Measurements from ENCODE around the gene STMND1. TPM values are rescaled to one million over a fixed set of nuclear protein-coding genes. Genes with fewer than 3 reads are reported as not detected.
A peak's percentile ranks its signal among the peaks of the same experiment; 100 is the strongest.

The STMND1 gene
- total RNA-seq, 2 experiments from 2014 or later = not detected

DNA sequence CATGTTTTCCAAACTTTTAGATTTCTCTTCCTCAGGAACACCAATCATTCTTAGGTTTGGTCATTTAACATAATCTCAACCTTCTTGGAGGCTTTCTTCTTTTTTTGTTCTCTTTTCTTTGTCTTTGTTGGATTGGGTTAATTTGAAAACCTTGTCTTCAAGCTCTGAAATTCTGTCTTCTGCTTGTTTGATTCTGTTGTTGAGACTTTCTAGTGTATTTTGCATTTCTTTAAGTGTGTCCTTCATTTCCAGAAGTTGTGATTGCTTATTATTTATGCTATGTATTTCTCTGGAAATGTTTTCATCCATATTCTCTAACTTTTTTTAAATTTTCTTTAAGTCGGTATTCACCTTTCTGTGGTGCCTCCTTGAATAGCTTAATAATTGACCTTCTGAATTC is 42.2 kb downstream of the STMND1 start:
- intact Hi-C loops (cut with DNase I, micrococcal nuclease) = no loop called here
- ChIA-PET CTCF (interaction anchor here (1.0 kb wide), 1 partner anchor 25 kb away, joined by 3 read pairs; no protein-coding TSS in a partner anchor), POLR2A (no interaction called here)
- no peaks in the 10 kb centered on the region for H3K27me3 Mint-ChIP-seq
- no peak for DNase-seq
- no peak overlapping the region for H3K4me3 Mint-ChIP-seq
- H3K36me3 Mint-ChIP-seq (ENCODE audit: low read depth) = no peaks in the 10 kb centered on the region
- peaks cover 19% of the 10 kb centered on the region for H3K9me3 Mint-ChIP-seq (ENCODE audit: low read depth)
- H3K4me1 Mint-ChIP-seq = no peaks in the 10 kb centered on the region
- H3K27ac Mint-ChIP-seq = no peak overlapping the region
- ATAC-seq = no peak

DNA sequence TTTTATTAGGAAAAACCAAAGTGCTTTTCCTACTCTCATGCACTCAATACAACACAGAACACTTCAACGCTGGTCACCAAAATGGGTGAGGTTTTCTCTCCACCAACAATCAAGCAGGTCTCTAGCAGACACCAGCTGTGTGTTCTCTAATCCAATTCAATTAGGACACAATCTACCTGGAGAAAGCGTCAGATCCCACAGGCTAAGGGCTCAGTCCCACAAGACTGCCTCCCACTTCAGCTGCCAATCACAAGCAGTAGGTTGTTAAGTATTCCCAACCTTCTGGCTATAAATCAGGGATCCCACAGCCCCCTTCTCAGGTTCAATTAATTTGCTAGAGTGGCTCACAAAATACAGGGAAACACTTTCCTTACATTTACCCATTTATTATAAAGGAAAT is 47.7 kb downstream of the STMND1 start:
- CTCF ChIA-PET = interaction anchor here (0.8 kb wide), 1 partner anchor 435 kb away, joined by 3 read pairs; no protein-coding TSS in a partner anchor
- ATAC-seq = no peak
- H3K36me3 Mint-ChIP-seq (ENCODE audit: low read depth) = no peaks in the 10 kb centered on the region
- no peak overlapping the region for H3K27ac Mint-ChIP-seq
- POLR2A ChIA-PET = no interaction called here
- intact Hi-C loops (cut with DNase I, micrococcal nuclease) = no loop called here
- H3K4me3 Mint-ChIP-seq = no peak overlapping the region
- H3K9me3 Mint-ChIP-seq (ENCODE audit: low read depth) = peaks cover 5% of the 10 kb centered on the region
- no peaks in the 10 kb centered on the region for H3K4me1 Mint-ChIP-seq
- H3K27me3 Mint-ChIP-seq = no peaks in the 10 kb centered on the region
- no peak for DNase-seq

DNA sequence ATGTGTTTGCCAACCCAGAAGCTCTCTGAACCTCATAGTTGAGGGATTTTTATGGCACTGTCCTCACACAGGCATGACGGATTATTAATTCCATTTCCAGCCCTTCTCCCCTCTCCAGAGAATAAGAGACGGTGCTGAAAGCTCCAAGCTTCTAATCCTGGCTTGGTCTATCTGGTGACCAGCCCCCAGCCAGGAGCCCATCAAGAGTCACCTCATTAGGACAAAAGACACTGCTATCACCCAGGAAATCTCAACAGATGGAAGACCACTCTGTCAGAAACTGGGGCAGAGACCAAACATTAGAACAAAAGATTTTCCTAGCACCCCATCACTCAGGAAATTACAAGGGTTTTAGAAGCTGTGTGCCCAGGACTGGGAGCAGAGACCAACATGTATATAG is 48.2 kb downstream of the STMND1 start:
- intact Hi-C loops (cut with DNase I, micrococcal nuclease) = no loop called here
- ChIA-PET CTCF (interaction anchor here (0.8 to 1.1 kb wide), 3 partner anchors 97 to 664 kb away, joined by 3 to 5 read pairs (median 3); no protein-coding TSS in a partner anchor), POLR2A (no interaction called here)
- H3K4me1 Mint-ChIP-seq = no peaks in the 10 kb centered on the region
- no peak for DNase-seq
- H3K9me3 Mint-ChIP-seq (ENCODE audit: low read depth) = no peaks in the 10 kb centered on the region
- H3K27ac Mint-ChIP-seq = no peak overlapping the region
- H3K4me3 Mint-ChIP-seq = no peak overlapping the region
- no peaks in the 10 kb centered on the region for H3K36me3 Mint-ChIP-seq (ENCODE audit: low read depth)
- no peak for ATAC-seq
- H3K27me3 Mint-ChIP-seq = no peaks in the 10 kb centered on the region

DNA sequence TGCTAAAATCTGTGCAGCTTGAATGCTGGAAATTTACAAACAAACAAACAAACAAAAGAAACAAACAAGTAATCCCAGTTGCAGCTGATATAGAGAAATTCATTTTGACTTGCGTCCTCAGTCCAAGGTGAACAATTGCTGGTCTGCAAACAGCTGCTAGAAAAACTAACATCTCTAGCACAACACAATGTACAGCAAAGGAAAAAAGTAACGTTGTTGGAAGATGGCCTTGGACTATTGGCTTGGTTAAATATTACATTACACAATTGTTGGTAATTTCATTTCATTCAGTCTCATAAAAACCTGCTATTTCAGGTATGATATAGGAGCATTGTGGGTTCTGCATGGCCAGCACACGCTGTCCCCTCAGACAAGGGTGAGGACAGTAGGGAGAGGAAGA is 50.0 kb downstream of the STMND1 start:
- Mint-ChIP-seq H3K4me1 (no peaks in the 10 kb centered on the region), H3K4me3 (no peak overlapping the region), H3K9me3 (ENCODE audit: low read depth) (no peaks in the 10 kb centered on the region), H3K36me3 (ENCODE audit: low read depth) (no peaks in the 10 kb centered on the region), H3K27ac (no peak overlapping the region), H3K27me3 (no peaks in the 10 kb centered on the region)
- POLR2A ChIA-PET = no interaction called here
- intact Hi-C loops (cut with DNase I, micrococcal nuclease) = no loop called here
- no peak for ATAC-seq
- CTCF ChIA-PET = no interaction called here
- DNase-seq = no peak

DNA sequence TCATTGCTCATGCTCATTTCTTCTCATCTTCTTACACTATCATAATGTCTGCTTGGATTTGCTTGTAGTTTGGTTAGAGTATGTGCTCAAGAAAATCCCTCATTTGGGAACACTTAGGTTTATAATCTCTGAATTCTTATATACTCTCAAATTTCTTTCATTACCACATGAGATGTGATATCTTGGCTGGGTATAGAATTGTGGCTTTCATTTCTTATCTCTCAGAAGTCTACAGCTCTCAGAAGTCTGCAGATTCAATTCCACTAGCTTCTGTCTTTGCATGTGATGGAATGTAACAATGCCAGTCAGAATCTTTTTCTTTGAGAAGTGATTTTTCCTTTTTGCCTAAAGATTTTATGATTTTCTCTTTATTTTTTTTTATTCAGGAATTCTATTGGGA is 50.9 kb downstream of the STMND1 start:
- ChIA-PET POLR2A (no interaction called here), CTCF (no interaction called here)

DNA sequence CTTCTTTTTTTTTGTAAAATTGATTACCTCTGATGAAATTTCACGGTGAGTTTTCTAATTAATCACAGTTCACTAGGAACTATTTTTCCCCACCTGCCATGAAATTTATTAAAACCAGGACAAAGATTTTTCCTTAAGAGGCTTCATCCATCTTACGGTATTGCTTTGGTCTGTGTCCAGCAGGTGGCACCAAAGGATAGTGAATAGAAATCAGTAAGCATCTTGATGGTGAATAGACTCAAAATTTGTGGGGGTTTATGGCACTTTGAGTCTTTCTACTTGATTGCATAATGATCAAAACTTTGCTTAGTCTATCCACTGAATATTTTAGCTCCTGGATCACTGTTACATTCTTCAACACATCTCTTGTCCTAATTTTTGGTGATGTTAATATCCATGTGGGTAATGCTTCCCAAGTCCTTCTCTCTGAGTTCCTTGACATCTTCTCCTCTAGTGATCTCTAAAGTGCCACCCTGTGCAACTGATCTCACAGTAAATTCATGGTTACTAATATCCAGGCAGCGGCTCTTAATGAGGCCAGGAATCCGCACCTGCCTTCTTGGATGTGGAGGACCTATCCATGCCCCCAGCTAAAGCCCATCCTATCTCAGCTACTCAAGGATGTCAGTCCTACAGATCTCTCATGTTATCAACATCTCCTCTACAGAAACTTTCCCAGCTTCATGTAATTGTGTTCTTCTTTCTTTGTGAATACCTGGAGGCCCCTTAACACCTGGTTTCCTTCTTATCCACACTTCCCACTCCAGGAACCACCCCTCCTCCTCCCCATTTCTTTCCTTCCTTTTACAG is 54.5 kb downstream of the STMND1 start:
- ChIA-PET POLR2A (no interaction called here), CTCF (interaction anchor here (0.6 to 1.8 kb wide), 6 partner anchors 9 to 844 kb away, joined by 3 to 6 read pairs (median 3); no protein-coding TSS in a partner anchor)
- peaks cover 11% of the 10 kb centered on the region for H3K27me3 Mint-ChIP-seq
- H3K4me3 Mint-ChIP-seq = no peak overlapping the region
- H3K36me3 Mint-ChIP-seq (ENCODE audit: low read depth) = no peaks in the 10 kb centered on the region
- no peak overlapping the region for H3K27ac Mint-ChIP-seq
- intact Hi-C loops (cut with DNase I, micrococcal nuclease) = loop anchor here (1.0 to 5.0 kb wide), 7 partner anchors 428 to 1346 kb away; partner anchors contain the start of gene NHLRC1 (in 1 of the 2)
- no peaks in the 10 kb centered on the region for H3K4me1 Mint-ChIP-seq
- ATAC-seq = peak; percentile 61
- H3K9me3 Mint-ChIP-seq (ENCODE audit: low read depth) = no peaks in the 10 kb centered on the region
- DNase-seq = peak; percentile 76

More for the DNA sequence above, 50.9 kb downstream of the STMND1 start:
- Mint-ChIP-seq H3K27me3 (no peaks in the 10 kb centered on the region), H3K9me3 (ENCODE audit: low read depth) (no peaks in the 10 kb centered on the region), H3K4me1 (no peaks in the 10 kb centered on the region), H3K4me3 (no peak overlapping the region), H3K36me3 (ENCODE audit: low read depth) (no peaks in the 10 kb centered on the region), H3K27ac (no peak overlapping the region)
- DNase-seq = no peak
- intact Hi-C loops (cut with DNase I, micrococcal nuclease) = no loop called here
- ATAC-seq = no peak

DNA sequence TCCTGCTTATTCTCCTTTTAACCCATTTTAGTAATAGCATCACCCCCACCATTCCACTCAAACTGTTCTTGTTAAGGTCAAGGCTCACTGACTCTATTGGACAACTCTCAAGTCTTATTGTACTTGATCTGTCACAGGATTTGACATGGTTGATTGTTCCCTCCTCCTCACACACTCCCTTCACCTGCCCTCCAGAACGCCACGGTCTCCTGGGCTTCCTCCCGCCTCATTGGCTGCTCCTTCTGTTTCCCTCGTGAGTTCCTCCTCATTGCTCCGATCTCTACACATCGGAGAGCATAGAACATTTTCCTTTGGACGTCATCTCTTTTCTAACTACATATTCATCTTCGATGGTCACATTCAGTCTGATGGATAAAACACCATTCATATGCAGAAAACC is 55.1 kb downstream of the STMND1 start:
- Mint-ChIP-seq H3K9me3 (ENCODE audit: low read depth) (no peaks in the 10 kb centered on the region), H3K36me3 (ENCODE audit: low read depth) (no peaks in the 10 kb centered on the region), H3K4me1 (no peaks in the 10 kb centered on the region), H3K4me3 (no peak overlapping the region), H3K27me3 (peaks cover 16% of the 10 kb centered on the region), H3K27ac (no peak overlapping the region)
- DNase-seq = no peak
- ChIA-PET POLR2A (no interaction called here), CTCF (interaction anchor here (0.9 to 1.8 kb wide), 5 partner anchors 10 to 843 kb away, joined by 3 to 6 read pairs (median 5); no protein-coding TSS in a partner anchor)
- intact Hi-C loops (cut with DNase I, micrococcal nuclease) = loop anchor here (1.0 to 5.0 kb wide), 7 partner anchors 427 to 1345 kb away; partner anchors contain the start of gene NHLRC1 (in 1 of the 2)
- no peak for ATAC-seq

DNA sequence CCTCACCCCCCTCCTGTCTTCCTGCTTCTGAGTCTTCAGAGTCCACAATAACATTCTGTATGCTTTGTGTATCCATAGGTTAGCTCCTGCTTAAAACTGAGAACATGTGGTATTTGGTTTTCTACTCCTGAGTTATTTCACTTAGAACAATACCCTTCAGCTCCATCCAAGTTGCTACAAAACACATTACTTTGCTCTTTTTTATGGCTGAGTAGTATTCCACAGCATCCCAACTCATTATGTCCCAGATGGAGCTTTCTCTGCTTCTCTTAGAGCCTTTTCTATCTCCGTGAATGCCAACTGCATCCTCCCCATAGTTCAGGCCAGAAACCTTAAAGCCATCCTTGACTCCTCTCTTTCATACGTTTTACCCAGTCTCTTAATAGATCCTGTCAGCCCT is 55.8 kb downstream of the STMND1 start:
- ChIA-PET POLR2A (interaction anchor here (0.6 kb wide), 1 partner anchor 73 kb away, joined by 4 read pairs; no protein-coding TSS in a partner anchor), CTCF (interaction anchor here (1.5 kb wide), 1 partner anchor 655 kb away, joined by 5 read pairs; no protein-coding TSS in a partner anchor)
- no peaks in the 10 kb centered on the region for H3K4me1 Mint-ChIP-seq
- ATAC-seq (no peak), DNase-seq (no peak)
- H3K27me3 Mint-ChIP-seq = peaks cover 20% of the 10 kb centered on the region
- no peak overlapping the region for H3K4me3 Mint-ChIP-seq
- no peaks in the 10 kb centered on the region for H3K36me3 Mint-ChIP-seq (ENCODE audit: low read depth)
- H3K9me3 Mint-ChIP-seq (ENCODE audit: low read depth) = no peaks in the 10 kb centered on the region
- intact Hi-C loops (cut with DNase I, micrococcal nuclease) = loop anchor here (5.0 kb wide), 3 partner anchors 645 to 1345 kb away; no protein-coding TSS in a partner anchor
- no peak overlapping the region for H3K27ac Mint-ChIP-seq

DNA sequence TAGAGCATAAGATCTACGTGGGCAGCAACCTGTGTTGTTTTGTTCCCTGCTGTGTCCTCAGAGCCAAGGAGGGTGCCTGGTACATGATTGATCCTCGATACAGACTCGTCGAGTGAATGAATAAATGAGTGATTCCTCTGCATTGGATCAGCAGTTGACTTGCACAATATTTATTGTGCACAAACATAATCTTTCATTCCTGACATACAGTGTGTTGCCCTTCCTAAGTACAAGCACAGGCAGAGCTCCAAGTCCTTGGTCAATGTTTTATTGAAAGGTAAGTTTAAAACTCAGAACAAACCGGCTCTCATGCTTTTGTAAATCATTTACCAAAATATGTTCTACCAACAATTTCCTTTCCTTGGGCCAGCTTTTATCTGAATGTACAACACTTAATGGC is 57.4 kb downstream of the STMND1 start:
- ATAC-seq (no peak), DNase-seq (no peak)
- no peak overlapping the region for H3K4me3 Mint-ChIP-seq
- H3K27ac Mint-ChIP-seq = no peak overlapping the region
- ChIA-PET POLR2A (no interaction called here), CTCF (interaction anchor here (1.5 kb wide), 1 partner anchor 425 kb away, joined by 5 read pairs; no protein-coding TSS in a partner anchor)
- no peaks in the 10 kb centered on the region for H3K4me1 Mint-ChIP-seq
- H3K36me3 Mint-ChIP-seq (ENCODE audit: low read depth) = no peaks in the 10 kb centered on the region
- intact Hi-C loops (cut with DNase I, micrococcal nuclease) = loop anchor here (5.0 kb wide), 3 partner anchors 643 to 1343 kb away; no protein-coding TSS in a partner anchor
- no peaks in the 10 kb centered on the region for H3K9me3 Mint-ChIP-seq (ENCODE audit: low read depth)
- peaks cover 23% of the 10 kb centered on the region for H3K27me3 Mint-ChIP-seq

DNA sequence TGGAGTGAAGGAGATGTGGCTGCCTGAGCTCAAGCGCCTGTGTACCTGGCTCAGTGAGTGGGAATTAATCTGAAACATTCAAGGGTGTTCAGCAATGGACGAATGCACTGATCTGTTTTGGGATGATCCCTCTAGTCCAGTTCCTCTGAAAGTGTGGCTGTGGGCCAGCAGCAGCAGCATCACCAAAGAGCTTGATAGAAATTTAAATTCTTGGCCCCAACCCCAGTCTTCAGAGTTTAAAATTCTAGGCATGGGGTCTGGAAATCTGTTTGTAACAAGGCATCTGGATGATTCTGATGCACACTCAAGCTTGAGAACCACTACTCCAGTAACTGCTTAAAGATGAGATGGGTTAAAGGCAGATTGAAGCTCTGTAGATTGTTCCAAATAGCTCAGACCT is 59.2 kb downstream of the STMND1 start:
- intact Hi-C loops (cut with DNase I, micrococcal nuclease) = no loop called here
- peaks cover 23% of the 10 kb centered on the region for H3K27me3 Mint-ChIP-seq

DNA sequence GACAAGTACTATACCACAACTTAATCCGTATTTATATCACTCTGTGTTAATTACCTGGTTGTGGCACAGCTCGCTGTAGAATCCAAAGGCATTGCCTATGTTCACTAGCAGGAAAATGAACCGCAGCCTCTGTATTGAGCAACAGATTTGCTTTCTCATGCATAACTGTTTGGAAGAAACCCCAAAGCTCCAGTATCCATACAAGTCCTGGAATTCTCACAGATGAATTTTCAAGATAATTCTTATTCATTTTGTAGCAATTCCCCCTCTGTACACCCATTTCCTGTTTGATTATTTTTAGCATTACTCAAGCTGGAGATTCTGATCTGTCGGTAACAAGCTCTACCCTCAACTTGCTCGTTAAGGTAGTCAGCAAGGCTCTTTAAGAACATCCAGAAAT is 63.5 kb downstream of the STMND1 start:
- intact Hi-C loops (cut with DNase I, micrococcal nuclease) = no loop called here
- Mint-ChIP-seq H3K27ac (no peak overlapping the region), H3K9me3 (ENCODE audit: low read depth) (no peaks in the 10 kb centered on the region), H3K27me3 (peaks cover 20% of the 10 kb centered on the region), H3K36me3 (ENCODE audit: low read depth) (no peaks in the 10 kb centered on the region), H3K4me1 (no peaks in the 10 kb centered on the region), H3K4me3 (no peak overlapping the region)
- CTCF ChIA-PET = no interaction called here
- POLR2A ChIA-PET = no interaction called here
- DNase-seq (no peak), ATAC-seq (no peak)

More for the DNA sequence above, 59.2 kb downstream of the STMND1 start:
- Mint-ChIP-seq H3K4me3 (no peak overlapping the region), H3K4me1 (no peaks in the 10 kb centered on the region), H3K36me3 (ENCODE audit: low read depth) (no peaks in the 10 kb centered on the region), H3K27ac (no peak overlapping the region), H3K9me3 (ENCODE audit: low read depth) (no peaks in the 10 kb centered on the region)
- no peak for DNase-seq
- ChIA-PET POLR2A (no interaction called here), CTCF (interaction anchor here (0.6 to 0.8 kb wide), 3 partner anchors 8 to 211 kb away, joined by 3 to 4 read pairs (median 3); no protein-coding TSS in a partner anchor)
- no peak for ATAC-seq
